Lung (tissue), 12 donors: ENCODE measurements around the gene CABP4. TPM values are rescaled to one million over a fixed set of nuclear protein-coding genes. Genes with fewer than 3 reads are reported as not detected.

Source experiments
- ATAC-seq: fragments of 200-7000 bp; cut with Tn5 transposase; one replicate; pipeline ENCODE4 v1.9.1; 2020; ENCODE audit warnings: moderate number of reproducible peaks; ENCODE audit not compliant: insufficient read depth, low FRiP score
- DNase-seq, 3 donors: peaks; one replicate each; pipeline ENCODE4 v3.0.0-alpha.2; 2013 to 2017
- H3K27ac ChIP-seq, 2 donors: one replicate each; pipeline ENCODE4 v1.5.1; 2013; ENCODE audit warnings: mild to moderate bottlenecking in 2 of 2, moderate library complexity in 2 of 2, control low read depth in 1 of 2, inconsistent platforms in 1 of 2, low read depth in 1 of 2, low read length in 1 of 2
- H3K27me3 ChIP-seq, 3 donors: one replicate each; pipeline ENCODE4 v1.5.1; 2013; ENCODE audit warnings: low read length in 2 of 3; ENCODE audit not compliant: control insufficient read depth in 3 of 3, insufficient read depth in 3 of 3
- H3K36me3 ChIP-seq, 4 donors: one replicate each; pipeline ENCODE4 v1.5.1; 2013; ENCODE audit warnings: low read length in 4 of 4, mild to moderate bottlenecking in 1 of 4, moderate library complexity in 1 of 4; ENCODE audit not compliant: control insufficient read depth in 4 of 4, insufficient read depth in 4 of 4
- H3K4me1 ChIP-seq, 5 donors: one replicate each; pipeline ENCODE4 v1.5.1; 2013; ENCODE audit warnings: low read length in 5 of 5, mild to moderate bottlenecking in 2 of 5, moderate library complexity in 1 of 5; ENCODE audit not compliant: control insufficient read depth in 5 of 5, insufficient read depth in 5 of 5
- H3K4me3 ChIP-seq: one replicate; pipeline ENCODE4 v1.5.1; 2013; ENCODE audit warnings: mild to moderate bottlenecking, control low read depth, moderate library complexity
- H3K9ac ChIP-seq, 2 donors: one replicate each; pipeline ENCODE4 v1.5.1; 2013; ENCODE audit warnings: low read length in 2 of 2, control low read depth in 1 of 2; ENCODE audit not compliant: insufficient read depth in 1 of 2
- H3K9me3 ChIP-seq, 4 donors: one replicate each; pipeline ENCODE4 v1.5.1; 2013; ENCODE audit warnings: low read length in 3 of 4, mild to moderate bottlenecking in 1 of 4, moderate library complexity in 1 of 4; ENCODE audit not compliant: control insufficient read depth in 4 of 4, insufficient read depth in 3 of 4
- CTCF ChIP-seq: IDR thresholded peaks from 2 replicates; pipeline ENCODE4 v1.5.1; 2012; ENCODE audit warnings: mild to moderate bottlenecking; ENCODE audit errors: control extremely low read depth, extremely low read depth
- WGBS, 2 donors: extraction: QIAGEN DNeasy Blood & Tissue Kit; methylation state at CpG; one replicate each; pipeline ENCODE4 v1.1.7; 2013; 5-methylcytosine and 5-hydroxymethylcytosine counted together
- polyA plus RNA-seq, 2 donors: library from polyadenylated mRNA; stranded (reverse); fragments of 200-250 nt; gene quantifications; one replicate each; pipeline ENCODE4 v1.2.1, GENCODE V29; 2013
- total RNA-seq, 2 donors: library from RNA; depleted of rRNA in 1 of 2; stranded (reverse); fragments of >200 nt in 1 of 2; gene quantifications; one replicate each; pipeline ENCODE4 v1.2.1, GENCODE V29; 2014 to 2021
- donor health status: control.
- donor health status: control.
- donor health status: Bipolar disorder and iron deficiency.
- donor health status: healthy.
- donor health status: DM: yes; HTN: yes; CAD: no.

Gene CABP4
- total and polyA plus RNA-seq, 4 donors: 0.96 to 5.3 (median 2.3) TPM

GRCh38 chr11:67445515-67445914 is 9.6 kb upstream of the CABP4 start:
- ATAC-seq (no peak), DNase-seq (no peak)
- no peak overlapping the region for H3K27ac ChIP-seq
- no peak for TF ChIP-seq CTCF
- H3K4me1 ChIP-seq: peaks cover 0 to 7% (median 3%) of the 10 kb centered on the region in 5 donors
- H3K4me3 ChIP-seq: no peak overlapping the region
- peaks cover 0 to 15% (median 0%) of the 10 kb centered on the region in 4 donors for H3K36me3 ChIP-seq
- H3K9ac ChIP-seq: no peak overlapping the region
- H3K9me3 ChIP-seq: no peaks in the 10 kb centered on the region
- H3K27me3 ChIP-seq: no peaks in the 10 kb centered on the region
- 86 to 89% methylated on average over 5 of the region's 5 CpGs for whole genome bisulfite sequencing, 2 donors

DNA sequence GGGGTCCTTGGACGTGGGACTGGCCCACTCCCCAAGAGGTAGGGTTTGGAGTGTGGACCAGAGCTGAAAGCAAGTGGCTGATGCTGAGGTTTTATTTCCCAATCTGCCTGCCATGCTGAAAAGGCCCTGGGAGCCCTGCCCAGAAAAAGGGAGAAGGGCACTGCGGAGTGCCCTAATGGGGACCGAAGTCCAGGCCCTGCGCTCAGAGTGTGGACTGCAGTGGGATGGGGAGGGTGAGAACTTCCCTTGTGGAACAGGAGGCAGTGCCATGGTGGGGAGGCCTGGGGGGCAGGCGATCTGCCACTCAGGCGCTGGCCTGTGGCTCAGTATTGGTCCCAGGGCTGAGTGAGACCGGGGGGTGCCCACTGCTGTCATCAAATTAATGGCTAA is 6.9 kb upstream of the CABP4 start:
- no peak for ATAC-seq
- TF ChIP-seq CTCF: no peak
- no peak for DNase-seq

DNA sequence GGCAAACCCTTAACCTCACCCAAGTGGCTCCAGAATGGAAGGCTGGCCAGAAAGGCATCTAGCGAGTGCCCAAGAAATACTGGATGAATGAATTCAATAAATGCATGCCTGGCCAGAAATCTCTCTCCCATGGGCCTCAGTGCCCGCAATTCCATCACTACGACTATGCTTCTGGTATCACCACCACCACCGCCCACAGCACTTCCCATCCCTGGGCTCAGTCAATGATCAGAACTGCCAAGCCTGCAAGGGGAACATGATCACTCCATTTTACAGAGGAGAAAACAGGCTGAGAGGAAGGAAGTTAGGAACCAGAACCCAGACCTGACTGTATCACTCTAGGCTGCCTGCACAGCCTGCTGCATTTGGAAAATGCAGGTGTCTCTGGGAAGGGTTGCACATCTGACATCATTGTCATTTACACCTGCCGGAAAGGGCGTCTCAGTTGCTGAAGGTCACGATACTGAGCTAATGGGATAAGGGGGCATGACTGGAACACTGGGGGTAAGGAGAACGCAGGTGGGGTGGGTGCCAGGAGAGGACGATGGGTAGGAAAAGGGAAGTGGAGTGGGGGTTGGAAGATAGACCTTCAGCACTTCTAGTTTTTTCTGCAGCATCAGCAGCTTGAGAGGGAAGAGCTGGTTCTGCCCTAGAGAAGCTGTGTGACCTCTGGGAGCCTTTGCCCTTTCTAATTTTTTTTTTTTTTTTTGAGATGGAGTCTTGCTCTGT is 5.9 kb upstream of the CABP4 start:
- H3K9me3 ChIP-seq: no peaks in the 10 kb centered on the region
- H3K4me3 ChIP-seq: no peak overlapping the region
- no peaks in the 10 kb centered on the region for H3K36me3 ChIP-seq
- 58 to 65% methylated on average over 9 of the region's 9 CpGs for WGBS, 2 donors
- H3K27ac ChIP-seq: no peak overlapping the region
- H3K4me1 ChIP-seq: no peaks in the 10 kb centered on the region
- no peak overlapping the region for H3K9ac ChIP-seq
- no peaks in the 10 kb centered on the region for H3K27me3 ChIP-seq
- DNase-seq (no peak), ATAC-seq (no peak)
- TF ChIP-seq CTCF: no peak

More for the DNA sequence above, 6.9 kb upstream of the CABP4 start:
- H3K9ac ChIP-seq: no peak overlapping the region
- H3K4me1 ChIP-seq: no peaks in the 10 kb centered on the region
- H3K9me3 ChIP-seq: no peaks in the 10 kb centered on the region
- no peaks in the 10 kb centered on the region for H3K36me3 ChIP-seq
- no peak overlapping the region for H3K27ac ChIP-seq
- H3K4me3 ChIP-seq: no peak overlapping the region
- no peaks in the 10 kb centered on the region for H3K27me3 ChIP-seq
- WGBS, 2 donors: 93 to 94% methylated on average over 7 of the region's 7 CpGs
